Transverse colon (tissue), 4 donors: ENCODE data around the gene PLCL1.

Experiments used
- CTCF ChIP-seq, 5 experiments: fragments of 200-600 bp in 3 of 5; fragments of 450-650 bp in 2 of 5; sonication (generic) in 3 of 5; IDR thresholded peaks; 1 replicate in 2 of 5; 2 replicates in 3 of 5; pipeline ENCODE4 v1.5.1; 2016 to 2017; ENCODE audit warnings: antibody characterized with exemption in 5 of 5, inconsistent platforms in 3 of 5, mild to moderate bottlenecking in 2 of 5, moderate library complexity in 1 of 5
- EP300 ChIP-seq: sonication (generic); formaldehyde crosslinking; IDR thresholded peaks from one replicate; pipeline ENCODE4 v1.6.1; 2017; ENCODE audit warnings: antibody characterized with exemption, low read depth
- POLR2A ChIP-seq: fragments of 450-650 bp; IDR thresholded peaks from one replicate; pipeline ENCODE4 v1.6.1; 2016; ENCODE audit warnings: antibody characterized with exemption, mild to moderate bottlenecking, moderate library complexity
- POLR2AphosphoS5 ChIP-seq, 3 donors: sonication (generic); formaldehyde crosslinking; IDR thresholded peaks; one replicate each; pipeline ENCODE4 v1.6.1; 2016; ENCODE audit warnings: antibody characterized with exemption in 3 of 3

- TF ChIP-seq CTCF (IDR thresholded peaks at IDR 0.05) (no peak), POLR2A (no peak), POLR2AphosphoS5 (IDR thresholded peaks at IDR 0.05) (no peak), EP300 (no peak)
Measured at GRCh38 chr2:197986977-197987376, 182.6 kb downstream of the PLCL1 start.
